ENCODE data around the gene SORCS2.

Gene SORCS2

GRCh38 chr4:7369511-7369910 is 177.2 kb downstream of the SORCS2 start:
- Histone ChIP-seq H2AK5ac (ENCODE audit: low read length, severe bottlenecking) (no peak overlapping the region), H3K4me3 (ENCODE audit: insufficient read depth in 1 of 2, low read depth in 1 of 2, low read length in 2 of 2) (no peak overlapping the region), H3K9ac (ENCODE audit: low read length) (no peak overlapping the region), H2BK120ac (ENCODE audit: low read depth, low read length) (no peak overlapping the region), H3K36me3 (ENCODE audit: control insufficient read depth in 1 of 2, insufficient read depth in 2 of 2, low read depth in 1 of 2, low read length in 2 of 2) (no peaks in the 10 kb centered on the region), H4K91ac (ENCODE audit: low read length) (no peak overlapping the region), H3K4me2 (ENCODE audit: low read length, poor library complexity, severe bottlenecking) (no peak overlapping the region), H3K79me1 (replicated peaks; ENCODE audit: low read length, poor library complexity, severe bottlenecking) (no peaks in the 10 kb centered on the region), H3K23ac (ENCODE audit: low read length in 2 of 2) (no peak overlapping the region), H2BK5ac (ENCODE audit: low read depth, low read length, poor library complexity, severe bottlenecking) (no peak overlapping the region), H4K8ac (ENCODE audit: low read length) (no peak overlapping the region), H3K9me3 (ENCODE audit: control insufficient read depth, low read length) (no peaks in the 10 kb centered on the region), H2BK12ac (ENCODE audit: low read length in 2 of 2) (no peak overlapping the region), H3K14ac (ENCODE audit: low read length in 2 of 2) (no peak overlapping the region), H3K4me1 (ENCODE audit: control insufficient read depth, insufficient read depth, low read depth, low read length) (peaks cover 9% of the 10 kb centered on the region), H2BK15ac (ENCODE audit: low read depth, poor library complexity, severe bottlenecking) (no peak overlapping the region), H3K27ac (ENCODE audit: low read length, poor library complexity, severe bottlenecking) (no peak overlapping the region), H3K27me3 (ENCODE audit: control insufficient read depth in 1 of 2, insufficient read depth in 1 of 2, low read length in 2 of 2) (peaks cover 31 to 56% of the 10 kb centered on the region in 2 experiments), H3K4ac (ENCODE audit: low read depth in 1 of 2, low read length in 2 of 2) (no peak overlapping the region), H3K18ac (ENCODE audit: low read depth in 1 of 2, low read length in 2 of 2) (no peak overlapping the region), H2AFZ (ENCODE audit: low read depth, low read length) (no peak overlapping the region)
- DNase-seq = no peak
- WGBS = 81% methylated on average over 10 of the region's 13 CpGs

- Histone ChIP-seq H3K23ac (ENCODE audit: low read length in 2 of 2) (no peak overlapping the region), H3K36me3 (ENCODE audit: control insufficient read depth in 1 of 2, insufficient read depth in 2 of 2, low read depth in 1 of 2, low read length in 2 of 2) (no peaks in the 10 kb centered on the region), H3K4ac (ENCODE audit: low read depth in 1 of 2, low read length in 2 of 2) (no peak overlapping the region), H2AK5ac (ENCODE audit: low read length, severe bottlenecking) (no peak overlapping the region), H2BK12ac (ENCODE audit: low read length in 2 of 2) (no peak overlapping the region), H2BK15ac (ENCODE audit: low read depth, poor library complexity, severe bottlenecking) (no peak overlapping the region), H3K4me1 (ENCODE audit: control insufficient read depth, insufficient read depth, low read depth, low read length) (peaks cover 9% of the 10 kb centered on the region), H3K9me3 (ENCODE audit: control insufficient read depth, low read length) (no peaks in the 10 kb centered on the region), H3K27me3 (ENCODE audit: control insufficient read depth in 1 of 2, insufficient read depth in 1 of 2, low read length in 2 of 2) (peaks cover 27 to 51% of the 10 kb centered on the region in 2 experiments), H3K18ac (ENCODE audit: low read depth in 1 of 2, low read length in 2 of 2) (no peak overlapping the region), H3K14ac (ENCODE audit: low read length in 2 of 2) (no peak overlapping the region), H4K8ac (ENCODE audit: low read length) (no peak overlapping the region), H3K27ac (ENCODE audit: low read length, poor library complexity, severe bottlenecking) (no peak overlapping the region), H3K4me3 (ENCODE audit: insufficient read depth in 1 of 2, low read depth in 1 of 2, low read length in 2 of 2) (no peak overlapping the region), H3K4me2 (ENCODE audit: low read length, poor library complexity, severe bottlenecking) (no peak overlapping the region), H3K9ac (ENCODE audit: low read length) (no peak overlapping the region), H3K79me1 (replicated peaks; ENCODE audit: low read length, poor library complexity, severe bottlenecking) (no peaks in the 10 kb centered on the region), H2BK120ac (ENCODE audit: low read depth, low read length) (no peak overlapping the region), H2BK5ac (ENCODE audit: low read depth, low read length, poor library complexity, severe bottlenecking) (no peak overlapping the region), H4K91ac (ENCODE audit: low read length) (no peak overlapping the region), H2AFZ (ENCODE audit: low read depth, low read length) (no peak overlapping the region)
- no peak for DNase-seq
- WGBS = 71% methylated on average over 4 of the region's 7 CpGs
Measured at GRCh38 chr4:7370038-7370437, 177.7 kb downstream of the SORCS2 start.

GRCh38 chr4:7371210-7371941 is 179.0 kb downstream of the SORCS2 start:
- H3K18ac ChIP-seq (ENCODE audit: low read depth in 1 of 2, low read length in 2 of 2) = peak overlapping the region in 1 of 2 experiments; percentile 8
- H3K4me3 ChIP-seq (ENCODE audit: insufficient read depth in 1 of 2, low read depth in 1 of 2, low read length in 2 of 2) = no peak overlapping the region
- WGBS = 85% methylated on average over 31 of the region's 31 CpGs
- H3K9ac ChIP-seq (ENCODE audit: low read length) = peak overlapping the region; percentile 47
- no peak overlapping the region for H2AK5ac ChIP-seq (ENCODE audit: low read length, severe bottlenecking)
- no peak overlapping the region for H2AFZ ChIP-seq (ENCODE audit: low read depth, low read length)
- no peaks in the 10 kb centered on the region for H3K36me3 ChIP-seq (ENCODE audit: control insufficient read depth in 1 of 2, insufficient read depth in 2 of 2, low read depth in 1 of 2, low read length in 2 of 2)
- peaks cover 9% of the 10 kb centered on the region for H3K4me1 ChIP-seq (ENCODE audit: control insufficient read depth, insufficient read depth, low read depth, low read length)
- H4K8ac ChIP-seq (ENCODE audit: low read length) = no peak overlapping the region
- H2BK5ac ChIP-seq (ENCODE audit: low read depth, low read length, poor library complexity, severe bottlenecking) = no peak overlapping the region
- peaks cover 20 to 37% of the 10 kb centered on the region in 2 experiments for H3K27me3 ChIP-seq (ENCODE audit: control insufficient read depth in 1 of 2, insufficient read depth in 1 of 2, low read length in 2 of 2)
- no peak overlapping the region for H2BK12ac ChIP-seq (ENCODE audit: low read length in 2 of 2)
- H3K4me2 ChIP-seq (ENCODE audit: low read length, poor library complexity, severe bottlenecking) = no peak overlapping the region
- H3K9me3 ChIP-seq (ENCODE audit: control insufficient read depth, low read length) = no peaks in the 10 kb centered on the region
- H2BK120ac ChIP-seq (ENCODE audit: low read depth, low read length) = no peak overlapping the region
- no peak overlapping the region for H4K91ac ChIP-seq (ENCODE audit: low read length)
- DNase-seq = no peak
- no peak overlapping the region for H3K4ac ChIP-seq (ENCODE audit: low read depth in 1 of 2, low read length in 2 of 2)
- H3K23ac ChIP-seq (ENCODE audit: low read length in 2 of 2) = no peak overlapping the region
- H3K14ac ChIP-seq (ENCODE audit: low read length in 2 of 2) = peak overlapping the region in 1 of 2 experiments; percentile 10
- no peaks in the 10 kb centered on the region for H3K79me1 ChIP-seq (replicated peaks; ENCODE audit: low read length, poor library complexity, severe bottlenecking)
- H3K27ac ChIP-seq (ENCODE audit: low read length, poor library complexity, severe bottlenecking) = no peak overlapping the region
- H2BK15ac ChIP-seq (ENCODE audit: low read depth, poor library complexity, severe bottlenecking) = no peak overlapping the region

- Histone ChIP-seq H3K4ac (ENCODE audit: low read depth in 1 of 2, low read length in 2 of 2) (no peak overlapping the region), H3K18ac (ENCODE audit: low read depth in 1 of 2, low read length in 2 of 2) (no peak overlapping the region), H3K27me3 (ENCODE audit: control insufficient read depth in 1 of 2, insufficient read depth in 1 of 2, low read length in 2 of 2) (peaks cover 16 to 27% of the 10 kb centered on the region in 2 experiments), H2BK120ac (ENCODE audit: low read depth, low read length) (no peak overlapping the region), H3K14ac (ENCODE audit: low read length in 2 of 2) (no peak overlapping the region), H2BK5ac (ENCODE audit: low read depth, low read length, poor library complexity, severe bottlenecking) (no peak overlapping the region), H3K4me2 (ENCODE audit: low read length, poor library complexity, severe bottlenecking) (no peak overlapping the region), H2AK5ac (ENCODE audit: low read length, severe bottlenecking) (no peak overlapping the region), H3K36me3 (ENCODE audit: control insufficient read depth in 1 of 2, insufficient read depth in 2 of 2, low read depth in 1 of 2, low read length in 2 of 2) (no peaks in the 10 kb centered on the region), H3K27ac (ENCODE audit: low read length, poor library complexity, severe bottlenecking) (no peak overlapping the region), H2AFZ (ENCODE audit: low read depth, low read length) (no peak overlapping the region), H3K9me3 (ENCODE audit: control insufficient read depth, low read length) (no peaks in the 10 kb centered on the region), H4K91ac (ENCODE audit: low read length) (no peak overlapping the region), H3K9ac (ENCODE audit: low read length) (no peak overlapping the region), H2BK15ac (ENCODE audit: low read depth, poor library complexity, severe bottlenecking) (no peak overlapping the region), H3K4me3 (ENCODE audit: insufficient read depth in 1 of 2, low read depth in 1 of 2, low read length in 2 of 2) (no peak overlapping the region), H3K23ac (ENCODE audit: low read length in 2 of 2) (no peak overlapping the region), H4K8ac (ENCODE audit: low read length) (no peak overlapping the region), H3K4me1 (ENCODE audit: control insufficient read depth, insufficient read depth, low read depth, low read length) (peaks cover 11% of the 10 kb centered on the region), H2BK12ac (ENCODE audit: low read length in 2 of 2) (no peak overlapping the region), H3K79me1 (replicated peaks; ENCODE audit: low read length, poor library complexity, severe bottlenecking) (no peaks in the 10 kb centered on the region)
- 87% methylated on average over 13 of the region's 13 CpGs for WGBS
- DNase-seq = no peak
Measured at GRCh38 chr4:7372673-7373072, 180.3 kb downstream of the SORCS2 start.

All from mesenchymal stem cell (in vitro differentiated cells and primary cell).